IPS-18c (cell line): Measurements from ENCODE around the gene SMAD4.
A peak's percentile ranks its signal among the peaks of the same experiment; 100 is the strongest.
"Not testable (repeated sequence)": the region's sequence is repeated elsewhere in the genome, so short reads cannot be mapped to it uniquely, and the experiment has no call there.

Source experiments
- H3K4me3 ChIP-seq: 2 replicates; pipeline ENCODE4 v1.7.0; 2013; ENCODE audit warnings: low read depth, mild to moderate bottlenecking, low read length, moderate library complexity; ENCODE audit not compliant: insufficient read depth
- H3K9me3 ChIP-seq: one replicate; pipeline ENCODE4 v1.6.1; 2013; ENCODE audit warnings: mild to moderate bottlenecking, low read length, moderate library complexity; ENCODE audit not compliant: control insufficient read depth, insufficient read depth

SMAD4 gene

GRCh38 chr18:51029694-51030536 lies at the start of gene SMAD4:
TSS of gene SMAD4 (plus strand) at chr18:51030213. CDS start at chr18:51047047, 16,834 bp downstream.
- Histone ChIP-seq H3K4me3 (peak within 1 kb of the TSS; percentile 83), H3K9me3 (no peaks in the 10 kb centered on the region)

DNA sequence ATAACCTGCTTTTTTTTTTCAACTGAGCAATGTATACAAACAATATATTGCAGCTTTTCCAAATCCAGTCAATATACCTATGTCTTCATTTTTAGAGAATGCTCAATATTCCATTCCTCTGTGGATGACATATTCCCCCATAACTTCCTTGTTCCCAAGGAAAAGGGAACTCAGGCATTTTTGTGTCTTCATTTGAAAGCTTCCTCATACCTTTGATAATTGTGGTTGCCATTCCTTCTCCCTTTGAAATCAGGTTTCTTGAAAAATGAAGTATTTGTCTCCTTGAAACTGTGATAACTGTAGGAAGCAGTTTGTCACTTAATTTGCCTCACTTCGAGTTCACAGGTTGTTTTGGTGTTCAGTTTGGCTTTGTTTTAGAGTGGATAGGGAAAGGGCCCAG lies 48.6 kb upstream of the SMAD4 start:
- Histone ChIP-seq H3K4me3 (no peak overlapping the region), H3K9me3 (peaks cover 3% of the 10 kb centered on the region)

- peaks cover 2% of the 10 kb centered on the region for H3K9me3 ChIP-seq
Observed at GRCh38 chr18:50982086-50982801, 47.8 kb upstream of the SMAD4 start.

DNA sequence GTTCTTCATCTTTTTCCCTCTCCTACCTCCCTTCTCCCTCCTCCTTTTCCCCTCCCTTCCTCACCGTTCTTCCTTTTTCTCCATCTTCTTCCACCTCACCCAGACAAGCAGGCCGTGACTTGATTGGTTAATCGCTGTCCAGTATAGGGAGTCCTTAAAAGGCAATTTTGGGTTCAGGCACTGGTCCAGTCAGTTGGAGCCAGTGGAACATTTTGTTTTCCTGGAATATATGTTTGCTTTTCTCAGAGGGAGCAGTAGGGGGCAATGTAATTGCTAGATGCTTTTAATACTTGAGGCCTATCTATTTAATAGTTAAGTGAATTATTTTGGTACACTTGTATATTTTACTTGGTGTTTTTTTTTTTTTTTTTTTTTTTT lies 47.2 kb upstream of the SMAD4 start:
- H3K9me3 ChIP-seq: no peaks in the 10 kb centered on the region
- H3K4me3 ChIP-seq: no peak overlapping the region

More at GRCh38 chr18:50982086-50982801, 47.8 kb upstream of the SMAD4 start:
- no peak overlapping the region for H3K4me3 ChIP-seq

DNA sequence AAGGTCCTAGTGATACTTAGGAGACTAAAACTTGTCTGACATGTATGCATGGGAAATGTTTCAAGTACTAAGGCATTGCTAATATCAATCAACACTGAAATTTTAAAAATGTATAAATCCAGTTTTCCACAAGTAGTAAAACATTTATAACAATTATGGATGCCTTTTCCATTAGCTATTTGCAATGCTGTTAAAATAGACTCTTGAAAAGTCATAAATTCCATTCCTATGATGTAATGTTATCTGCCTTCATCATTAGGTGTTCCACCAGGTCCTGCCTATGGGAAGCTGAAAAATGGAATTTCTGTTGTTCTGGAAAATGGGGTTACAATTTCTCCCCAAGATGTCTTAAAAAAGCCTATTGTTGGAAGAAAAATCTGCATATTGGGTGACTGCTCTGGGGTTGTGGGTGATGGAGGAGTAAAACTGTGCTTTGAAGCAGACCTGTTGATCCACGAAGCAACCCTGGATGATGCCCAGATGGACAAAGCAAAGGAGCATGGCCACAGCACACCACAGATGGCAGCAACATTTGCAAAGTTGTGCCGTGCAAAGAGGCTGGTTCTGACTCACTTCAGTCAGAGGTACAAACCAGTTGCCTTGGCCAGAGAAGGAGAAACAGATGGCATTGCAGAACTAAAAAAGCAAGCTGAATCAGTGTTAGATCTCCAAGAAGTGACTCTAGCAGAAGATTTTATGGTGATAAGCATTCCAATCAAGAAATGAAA lies 43.5 kb upstream of the SMAD4 start:
- no peak overlapping the region for H3K4me3 ChIP-seq
- no peaks in the 10 kb centered on the region for H3K9me3 ChIP-seq

DNA sequence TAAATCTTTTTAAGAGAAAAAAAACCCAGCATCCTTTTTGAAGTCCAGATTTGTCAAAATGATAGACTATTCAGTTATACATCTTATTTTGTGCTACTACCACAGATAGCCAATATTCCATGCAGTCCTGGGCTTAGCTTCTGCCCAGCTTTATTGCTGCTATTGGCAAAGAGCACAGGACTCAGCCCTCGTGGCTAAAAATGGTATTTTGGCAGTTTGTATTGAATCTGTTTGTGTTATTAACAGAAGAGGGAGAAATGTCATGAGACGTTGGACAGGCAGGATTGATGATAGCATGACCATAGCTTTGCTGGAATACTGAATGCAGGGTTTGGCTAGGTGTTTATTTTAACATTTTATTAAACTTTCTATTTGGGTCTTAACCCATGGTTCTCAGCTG lies 42.8 kb upstream of the SMAD4 start:
- Histone ChIP-seq H3K9me3 (no peaks in the 10 kb centered on the region), H3K4me3 (no peak overlapping the region)

GRCh38 chr18:50989711-50990110 lies 40.3 kb upstream of the SMAD4 start:
- H3K4me3 ChIP-seq: no peak overlapping the region
- no peaks in the 10 kb centered on the region for H3K9me3 ChIP-seq

DNA sequence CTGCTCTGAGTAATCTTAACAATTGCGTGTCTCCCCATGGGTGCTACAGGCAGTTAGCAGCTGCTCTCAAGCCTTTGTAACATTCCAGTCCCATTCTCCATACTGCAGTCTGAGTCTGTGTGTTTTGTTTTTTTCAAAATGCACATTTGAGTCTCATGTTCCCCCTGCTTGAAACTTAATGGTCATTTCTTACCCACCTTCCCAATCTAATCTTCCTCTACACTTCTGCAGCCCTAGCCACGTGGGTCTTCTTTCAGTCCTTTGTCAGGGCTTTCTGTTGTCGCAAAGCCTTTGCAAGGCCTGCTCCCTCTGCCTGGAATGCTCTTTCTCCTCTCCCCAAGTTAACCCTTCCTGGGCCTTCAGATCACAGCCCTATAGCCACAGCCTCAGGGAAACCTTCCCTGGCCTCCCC lies 37.7 kb upstream of the SMAD4 start:
- no peaks in the 10 kb centered on the region for H3K9me3 ChIP-seq
- H3K4me3 ChIP-seq: no peak overlapping the region

GRCh38 chr18:50994031-50994430 lies 36.0 kb upstream of the SMAD4 start:
- no peak overlapping the region for H3K4me3 ChIP-seq
- H3K9me3 ChIP-seq: no peaks in the 10 kb centered on the region

GRCh38 chr18:51003174-51003573 lies 26.8 kb upstream of the SMAD4 start:
- H3K4me3 ChIP-seq: not testable (repeated sequence)

GRCh38 chr18:51006061-51006818 lies 23.8 kb upstream of the SMAD4 start:
- Histone ChIP-seq H3K9me3 (no peaks in the 10 kb centered on the region), H3K4me3 (no peak overlapping the region)

More at GRCh38 chr18:51003174-51003573, 26.8 kb upstream of the SMAD4 start:
- not testable (repeated sequence) for H3K9me3 ChIP-seq

- Histone ChIP-seq H3K9me3 (no peaks in the 10 kb centered on the region), H3K4me3 (no peak overlapping the region)
Observed at GRCh38 chr18:51006948-51007789, 22.8 kb upstream of the SMAD4 start.

DNA sequence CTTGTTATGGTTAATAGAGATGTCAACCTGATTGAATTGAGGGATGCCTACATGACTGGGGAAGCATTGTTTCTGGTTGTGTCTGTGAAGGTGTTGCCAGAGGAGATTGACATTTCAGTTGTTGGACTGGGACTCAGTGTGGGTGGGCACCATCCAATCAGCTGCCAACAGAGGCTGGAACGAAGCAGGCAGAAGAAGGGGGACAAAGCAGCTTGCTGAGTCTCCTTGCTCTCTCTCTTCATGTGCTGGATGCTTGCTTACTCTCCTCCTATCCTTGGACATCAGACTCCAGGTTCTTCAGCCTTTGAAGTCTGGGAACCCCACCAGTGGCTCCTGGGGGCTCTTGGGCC lies 22.2 kb upstream of the SMAD4 start:
- no peak overlapping the region for H3K4me3 ChIP-seq
- H3K9me3 ChIP-seq: no peaks in the 10 kb centered on the region

GRCh38 chr18:51009072-51009471 lies 20.9 kb upstream of the SMAD4 start:
- Histone ChIP-seq H3K9me3 (no peaks in the 10 kb centered on the region), H3K4me3 (no peak overlapping the region)

DNA sequence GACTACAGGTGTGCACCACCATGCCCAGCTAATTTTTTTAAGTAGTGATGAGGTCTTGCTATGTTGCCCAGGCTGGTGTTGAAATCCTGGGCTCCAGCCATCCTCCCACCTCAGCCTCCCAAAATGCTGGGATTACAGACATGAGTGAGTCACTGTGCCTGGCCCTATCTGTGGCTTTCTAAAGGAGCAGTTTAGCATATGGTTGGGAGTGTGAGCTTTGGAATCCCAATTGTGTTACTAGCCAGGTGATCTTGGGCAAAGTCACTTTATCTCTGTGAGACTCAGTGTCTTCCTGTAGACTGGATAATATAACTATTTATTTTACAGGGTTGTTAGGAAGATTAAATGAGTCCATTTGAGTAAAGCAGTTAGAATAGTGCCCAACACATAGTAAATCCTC lies 19.8 kb upstream of the SMAD4 start:
- Histone ChIP-seq H3K4me3 (no peak overlapping the region), H3K9me3 (no peaks in the 10 kb centered on the region)

- Histone ChIP-seq H3K9me3 (no peaks in the 10 kb centered on the region), H3K4me3 (no peak overlapping the region)
Observed at GRCh38 chr18:51011709-51012108, 18.3 kb upstream of the SMAD4 start.
